OCI-LY1 (cell line): ENCODE results near the gene AGPAT2.

Experiments used
- H2AFZ ChIP-seq: fragments of 200-600 bp; sonication (generic), shearing (Covaris generic); 2 replicates; pipeline ENCODE4 v1.6.0; 2014; ENCODE audit warnings: antibody characterized with exemption, mild to moderate bottlenecking, low read length
- H3F3A ChIP-seq: fragments of 200-600 bp; sonication (generic), shearing (Covaris generic); 2 replicates; pipeline ENCODE4 v1.6.0; 2014; ENCODE audit warnings: mild to moderate bottlenecking, antibody characterized with exemption, low read length, moderate library complexity; ENCODE audit not compliant: insufficient read depth
- H3K27ac ChIP-seq: fragments of 200-600 bp; sonication (generic); 2 replicates; pipeline ENCODE4 v1.5.1; 2014; ENCODE audit warnings: low read length, mixed run types, mild to moderate bottlenecking, low read depth; ENCODE audit not compliant: poor library complexity, severe bottlenecking
- H3K27me3 ChIP-seq: fragments of 200-600 bp; sonication (generic); 2 replicates; pipeline ENCODE4 v1.6.0; 2014; ENCODE audit warnings: antibody characterized with exemption, mild to moderate bottlenecking, low read length, moderate library complexity; ENCODE audit not compliant: insufficient read depth
- H3K36me3 ChIP-seq: fragments of 200-600 bp; sonication (generic); 2 replicates; pipeline ENCODE4 v1.6.1; 2014; ENCODE audit warnings: mild to moderate bottlenecking, antibody characterized with exemption, low read length, moderate library complexity, mixed read lengths; ENCODE audit not compliant: insufficient read depth
- H3K4me1 ChIP-seq: fragments of 200-600 bp; sonication (generic); 2 replicates; pipeline ENCODE4 v1.5.1; 2014; ENCODE audit warnings: mild to moderate bottlenecking, low read length, moderate library complexity; ENCODE audit not compliant: insufficient read depth, severe bottlenecking
- H3K4me2 ChIP-seq: fragments of 200-600 bp; sonication (generic), shearing (Covaris generic); 2 replicates; pipeline ENCODE4 v1.6.1; 2014; ENCODE audit warnings: low read length
- H3K4me3 ChIP-seq: fragments of 200-600 bp; sonication (generic); 2 replicates; pipeline ENCODE4 v1.5.1; 2014; ENCODE audit warnings: low read length, low read depth, mild to moderate bottlenecking, mixed read lengths; ENCODE audit not compliant: poor library complexity, severe bottlenecking
- H3K79me2 ChIP-seq: fragments of 200-600 bp; shearing (Covaris generic); 2 replicates; pipeline ENCODE4 v1.6.1; 2016; ENCODE audit warnings: mixed run types, low read length, mixed read lengths; ENCODE audit not compliant: insufficient read depth
- H3K9ac ChIP-seq: fragments of 200-600 bp; sonication (generic), shearing (Covaris generic); 2 replicates; pipeline ENCODE4 v1.6.1; 2014; ENCODE audit warnings: mild to moderate bottlenecking, low read length, mixed read lengths
- H3K9me2 ChIP-seq: fragments of 200-600 bp; sonication (generic), shearing (Covaris generic); 2 replicates; pipeline ENCODE4 v1.6.1; 2014; ENCODE audit warnings: low read depth, mild to moderate bottlenecking, low read length, mixed read lengths
- H3K9me3 ChIP-seq: fragments of 200-600 bp; shearing (Covaris generic); 2 replicates; pipeline ENCODE4 v1.6.1; 2014; ENCODE audit warnings: low read length, mixed read lengths
- H4K20me1 ChIP-seq: fragments of 200-600 bp; sonication (generic), shearing (Covaris generic); 2 replicates; pipeline ENCODE4 v1.6.0; 2016; ENCODE audit warnings: mild to moderate bottlenecking, low read length; ENCODE audit not compliant: insufficient read depth
- EZH2 ChIP-seq: fragments of 200-600 bp; sonication (generic), shearing (Covaris generic); IDR thresholded peaks from 2 replicates; pipeline ENCODE4 v1.8.0; 2017; ENCODE audit warnings: borderline replicate concordance, mixed run types, mild to moderate bottlenecking, antibody characterized with exemption, low read length, moderate library complexity, mixed read lengths
- TF ChIP-seq, protein P1 (sequence below): fragments of 200-600 bp; sonication (generic), shearing (Covaris generic); IDR thresholded peaks from 2 replicates; pipeline ENCODE4 v1.5.1; 2017; ENCODE audit warnings: mild to moderate bottlenecking, antibody characterized with exemption, low read length, moderate library complexity, mixed read lengths

Gene AGPAT2

DNA sequence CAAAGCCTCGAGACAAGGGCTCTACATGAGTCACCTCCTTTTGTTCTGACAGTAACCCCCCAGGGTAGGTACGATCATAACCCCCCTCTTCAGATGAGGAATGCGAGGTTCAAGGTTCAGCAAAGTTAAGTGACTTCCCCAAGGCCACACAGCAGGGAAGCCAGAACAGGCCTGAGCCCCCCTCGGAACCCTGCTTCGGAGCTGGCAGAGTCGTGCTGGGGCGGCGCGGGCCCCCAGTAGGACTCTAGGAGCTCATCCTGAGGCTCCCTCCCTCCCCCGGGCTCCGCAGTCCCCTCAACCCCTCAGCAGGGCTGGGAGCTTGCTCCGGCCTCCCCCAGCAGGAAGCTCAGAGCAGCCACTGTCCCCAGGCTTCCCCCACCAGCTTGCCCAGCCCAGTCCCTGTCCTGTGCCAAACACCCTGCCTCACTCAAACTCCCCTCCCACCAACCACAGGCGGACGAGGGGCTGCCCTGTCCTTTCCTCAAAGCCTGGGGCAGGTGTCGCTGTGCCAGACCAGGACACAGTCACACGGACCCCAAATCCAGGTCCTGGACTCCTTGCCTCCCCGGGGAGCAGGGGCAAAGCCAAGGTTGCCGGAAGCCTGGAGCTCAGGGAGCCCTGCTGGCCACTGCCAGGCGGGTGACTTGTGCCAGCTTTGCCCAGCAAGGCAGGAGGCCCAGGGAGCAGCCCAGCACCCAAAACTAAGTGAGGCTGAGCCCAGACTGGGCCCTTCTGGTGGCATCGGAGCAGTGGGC, 5.1 kb downstream of the AGPAT2 start:
- Histone ChIP-seq H3K27me3 (0 out of 2 replicates have a peak, but pooled peaks cover 15% of the 10 kb centered on the region), H3K4me1 (peaks cover 7% of the 10 kb centered on the region), H3K79me2 (no peaks in the 10 kb centered on the region), H3K9ac (no peak overlapping the region), H3K9me2 (no peaks in the 10 kb centered on the region), H3K9me3 (no peaks in the 10 kb centered on the region), H3F3A (no peaks in the 10 kb centered on the region), H3K4me3 (no peak overlapping the region), H3K4me2 (no peak overlapping the region), H3K27ac (no peak overlapping the region), H2AFZ (no peak overlapping the region), H3K36me3 (no peaks in the 10 kb centered on the region), H4K20me1 (no peaks in the 10 kb centered on the region)
- TF ChIP-seq, protein P1, sequence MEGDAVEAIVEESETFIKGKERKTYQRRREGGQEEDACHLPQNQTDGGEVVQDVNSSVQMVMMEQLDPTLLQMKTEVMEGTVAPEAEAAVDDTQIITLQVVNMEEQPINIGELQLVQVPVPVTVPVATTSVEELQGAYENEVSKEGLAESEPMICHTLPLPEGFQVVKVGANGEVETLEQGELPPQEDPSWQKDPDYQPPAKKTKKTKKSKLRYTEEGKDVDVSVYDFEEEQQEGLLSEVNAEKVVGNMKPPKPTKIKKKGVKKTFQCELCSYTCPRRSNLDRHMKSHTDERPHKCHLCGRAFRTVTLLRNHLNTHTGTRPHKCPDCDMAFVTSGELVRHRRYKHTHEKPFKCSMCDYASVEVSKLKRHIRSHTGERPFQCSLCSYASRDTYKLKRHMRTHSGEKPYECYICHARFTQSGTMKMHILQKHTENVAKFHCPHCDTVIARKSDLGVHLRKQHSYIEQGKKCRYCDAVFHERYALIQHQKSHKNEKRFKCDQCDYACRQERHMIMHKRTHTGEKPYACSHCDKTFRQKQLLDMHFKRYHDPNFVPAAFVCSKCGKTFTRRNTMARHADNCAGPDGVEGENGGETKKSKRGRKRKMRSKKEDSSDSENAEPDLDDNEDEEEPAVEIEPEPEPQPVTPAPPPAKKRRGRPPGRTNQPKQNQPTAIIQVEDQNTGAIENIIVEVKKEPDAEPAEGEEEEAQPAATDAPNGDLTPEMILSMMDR = no peak
- no peak for TF ChIP-seq EZH2

DNA sequence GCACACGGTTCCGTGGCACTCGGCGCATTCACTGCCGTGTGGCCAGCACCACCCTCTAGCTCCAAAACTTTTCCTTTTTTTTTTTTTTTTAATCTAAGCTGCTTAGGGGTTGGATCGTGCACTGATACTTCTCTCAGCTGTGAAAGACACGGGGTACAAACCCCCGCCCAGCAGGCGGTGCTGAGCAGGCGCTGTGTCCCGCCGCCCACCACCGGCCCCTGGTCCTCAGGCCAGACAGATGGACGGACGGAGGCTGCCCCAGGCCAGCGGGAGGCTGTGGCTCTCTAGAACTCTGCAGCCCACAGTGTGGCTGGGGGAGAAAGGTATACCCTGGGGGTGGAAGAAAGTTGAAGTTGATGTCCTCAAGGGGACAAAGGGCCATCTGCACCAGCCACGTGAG, 6.2 kb downstream of the AGPAT2 start:
- no peaks in the 10 kb centered on the region for H4K20me1 ChIP-seq
- no peaks in the 10 kb centered on the region for H3K79me2 ChIP-seq

DNA sequence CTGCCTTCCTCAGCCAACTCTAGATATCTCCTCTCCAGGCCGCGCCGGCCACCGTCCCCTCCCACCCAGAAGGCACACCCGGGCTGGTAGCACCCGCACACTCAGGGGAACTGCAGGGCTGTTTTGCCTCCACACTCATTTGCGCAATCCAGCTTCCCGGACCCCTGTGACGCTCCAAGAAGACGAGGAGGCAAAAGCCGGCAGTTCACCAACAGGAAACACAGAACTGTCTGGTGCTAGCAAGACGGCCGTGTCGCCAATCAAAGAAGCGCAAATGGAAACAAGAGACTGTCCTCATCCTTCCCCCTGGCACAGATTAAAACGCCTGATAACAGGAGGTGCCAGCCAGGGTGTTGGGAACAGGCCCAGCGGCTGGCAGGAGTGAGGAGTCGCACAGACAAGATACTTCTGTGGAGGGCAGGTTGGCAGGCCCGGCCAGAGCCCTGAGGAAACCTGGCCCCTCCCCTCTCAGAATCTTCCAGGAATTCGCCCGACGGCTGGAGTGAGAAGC, 7.8 kb downstream of the AGPAT2 start:
- Histone ChIP-seq H3K36me3 (no peaks in the 10 kb centered on the region), H4K20me1 (no peaks in the 10 kb centered on the region), H3K9me3 (no peaks in the 10 kb centered on the region), H3K9me2 (no peaks in the 10 kb centered on the region), H3K4me3 (no peak overlapping the region), H2AFZ (no peak overlapping the region), H3F3A (no peaks in the 10 kb centered on the region), H3K9ac (no peak overlapping the region), H3K27ac (no peak overlapping the region), H3K79me2 (no peaks in the 10 kb centered on the region), H3K4me2 (no peak overlapping the region), H3K27me3 (0 out of 2 replicates have a peak, but pooled peaks cover 7% of the 10 kb centered on the region), H3K4me1 (no peaks in the 10 kb centered on the region)
- TF ChIP-seq EZH2 = no peak
- TF ChIP-seq, protein P1 = no peak

More for the DNA sequence above, 6.2 kb downstream of the AGPAT2 start:
- Histone ChIP-seq H3K9me2 (no peaks in the 10 kb centered on the region), H3K36me3 (no peaks in the 10 kb centered on the region), H3K4me3 (no peak overlapping the region), H3K27ac (no peak overlapping the region), H3K4me1 (no peaks in the 10 kb centered on the region), H3K9me3 (no peaks in the 10 kb centered on the region), H3K27me3 (0 out of 2 replicates have a peak, but pooled peaks cover 15% of the 10 kb centered on the region), H3F3A (no peaks in the 10 kb centered on the region), H3K4me2 (no peak overlapping the region), H2AFZ (no peak overlapping the region), H3K9ac (no peak overlapping the region)
- TF ChIP-seq, protein P1 = no peak
- no peak for TF ChIP-seq EZH2
